ENCODE data around the gene REV1. TPM values are rescaled to one million over a fixed set of nuclear protein-coding genes. Genes with fewer than 3 reads are reported as not detected.

REV1 gene
- total and polyA plus RNA-seq, 2 of the 8 experiments (the other 6 are each of a cell fraction or from before 2014, with no cell fraction given), result 16.6 to 34.3 TPM

GRCh38 chr2:99480390-99480789, 9.4 kb downstream of the REV1 start:
- H3K79me1 ChIP-seq (ENCODE audit: low read depth, low read length), result peaks cover 2% of the 10 kb centered on the region
- ChIA-PET POLR2A (ENCODE audit: partially characterized antibody) (interaction anchor here (1.1 kb wide), 1 partner anchor 9 kb away, joined by 3 read pairs; no protein-coding TSS in a partner anchor), CTCF (ENCODE audit: partially characterized antibody) (no interaction called here)
- H3K27ac ChIP-seq (ENCODE audit: low read depth, low read length), result no peak overlapping the region
- no peak overlapping the region for H3K9ac ChIP-seq (replicated peaks in 1 of 4; ENCODE audit: extremely low read depth in 1 of 4, low read depth in 3 of 4, low read length in 3 of 4)
- no peak overlapping the region for H2BK5ac ChIP-seq (ENCODE audit: low read depth, low read length)
- H3K4ac ChIP-seq (replicated peaks; ENCODE audit: insufficient read length, low read depth, low read length), result no peak overlapping the region
- no peak overlapping the region for H3K56ac ChIP-seq (replicated peaks; ENCODE audit: insufficient read length, low read depth, low read length)
- H3K36me3 ChIP-seq (ENCODE audit: control insufficient read depth in 2 of 4, insufficient read depth in 4 of 4, low read length in 3 of 4), result no peaks in the 10 kb centered on the region
- no peak overlapping the region for H2BK20ac ChIP-seq (ENCODE audit: low read length)
- no peaks in the 10 kb centered on the region for H3K9me3 ChIP-seq (ENCODE audit: insufficient read depth in 2 of 2, low read depth in 1 of 2, low read length in 1 of 2)
- H2AFZ ChIP-seq (ENCODE audit: low read length), result no peak overlapping the region
- H3K4me3 ChIP-seq (ENCODE audit: extremely low read depth in 1 of 4, insufficient read depth in 2 of 4, low read depth in 3 of 4, low read length in 4 of 4), result no peak overlapping the region
- no peak overlapping the region for H3K14ac ChIP-seq (ENCODE audit: insufficient read length)
- no peak overlapping the region for H2AK5ac ChIP-seq (ENCODE audit: low read depth, low read length)
- H4K8ac ChIP-seq (ENCODE audit: extremely low read depth, insufficient read depth, low read length), result no peak overlapping the region
- peaks cover 2 to 13% of the 10 kb centered on the region in 2 experiments for H4K20me1 ChIP-seq (replicated peaks in 1 of 2; ENCODE audit: control insufficient read depth in 1 of 2, insufficient read depth in 2 of 2, low read length in 2 of 2)
- no peak overlapping the region for H2BK12ac ChIP-seq (ENCODE audit: low read depth, low read length)
- H3K23me2 ChIP-seq (ENCODE audit: low read depth, low read length), result no peaks in the 10 kb centered on the region
- no peak overlapping the region for H4K91ac ChIP-seq (replicated peaks; ENCODE audit: insufficient read length, low read length)
- H4K5ac ChIP-seq (ENCODE audit: insufficient read length, low read depth, low read length), result no peak overlapping the region
- no peak overlapping the region for H3K4me2 ChIP-seq (ENCODE audit: insufficient read depth in 1 of 2, low read depth in 2 of 2, low read length in 2 of 2)
- DNase-seq (ENCODE audit: low read depth in 1 of 2, low spot score in 2 of 2) (no peak), FAIRE-seq (no peak)
- no peak overlapping the region for H3K18ac ChIP-seq (ENCODE audit: extremely low read depth, low read length)
- peaks cover 0 to 8% (median 3%) of the 10 kb centered on the region in 4 experiments; a peak in 4 of 7 replicates for H3K4me1 ChIP-seq (replicated peaks in 1 of 4; ENCODE audit: control insufficient read depth in 3 of 4, insufficient read depth in 4 of 4, low read length in 3 of 4)
- no peak overlapping the region for H2BK15ac ChIP-seq (ENCODE audit: low read length)
- no peaks in the 10 kb centered on the region for H3K27me3 ChIP-seq (replicated peaks in 1 of 4; ENCODE audit: control insufficient read depth in 3 of 4, extremely low read depth in 1 of 4, insufficient read depth in 3 of 4, low read length in 3 of 4)
- peaks cover 15 to 100% of the 10 kb centered on the region in 2 experiments for H3K79me2 ChIP-seq (ENCODE audit: control insufficient read depth in 1 of 2, insufficient read depth in 2 of 2, low read length in 2 of 2)
- no peak overlapping the region for H3K23ac ChIP-seq (ENCODE audit: insufficient read length)
- peak overlapping the region; percentile 48 for H2BK120ac ChIP-seq (replicated peaks; ENCODE audit: low read depth, low read length)
- WGBS, 2 experiments (ENCODE audit: extremely low coverage in 1 of 2, insufficient coverage in 1 of 2, insufficient read length in 1 of 2, insufficient replicate concordance in 2 of 2, low coverage in 1 of 2, low lambda C conversion rate in 2 of 2, missing lambda C conversion rate in 1 of 2), result 92% methylated on average over 1 of the region's 1 CpG; no CpG with 5 or more reads in 1 of the 2 experiments
- TF ChIP-seq HDAC6 (IDR thresholded peaks at IDR 0.05; ENCODE audit: low read depth, low read length) (no peak), MAX (IDR thresholded peaks at IDR 0.05) (no peak), SP1 (IDR thresholded peaks at IDR 0.05; ENCODE audit: low read depth, low read length) (no peak), ATF2 (IDR thresholded peaks at IDR 0.05; ENCODE audit: low read length) (no peak), BCL11A (IDR thresholded peaks at IDR 0.05; ENCODE audit: low read depth in 2 of 2, low read length in 2 of 2) (no peak), KDM4A (IDR thresholded peaks at IDR 0.05; ENCODE audit: low read depth, low read length, severe bottlenecking) (no peak), CTCF (IDR thresholded peaks at IDR 0.05; ENCODE audit: control extremely low read depth in 1 of 3, insufficient read depth in 1 of 3, low read depth in 1 of 3, low read length in 3 of 3) (no peak), NRF1 (IDR thresholded peaks at IDR 0.05; ENCODE audit: low read depth, low read length) (no peak), TEAD4 (IDR thresholded peaks at IDR 0.05; ENCODE audit: low read depth, low read length) (no peak), MAFK (IDR thresholded peaks at IDR 0.05; ENCODE audit: low read depth, low read length) (no peak)

Measured in H1 (cell line).